ENCODE data around the gene AGBL5.

The AGBL5 gene

GRCh38 chr2:27027211-27027651 lies 24.2 kb upstream of the AGBL5 start:
- TF ChIP-seq CTCF (IDR thresholded peaks at IDR 0.05; ENCODE audit: borderline replicate concordance, control extremely low read depth, extremely low read depth, insufficient read depth, missing control alignments) = no peak
- DNase-seq (ENCODE audit: low spot score) = no peak
- in situ Hi-C loops (cut with MboI; ENCODE audit: low sequenced_read_pairs, unreplicated experiment) = no loop called here

DNA sequence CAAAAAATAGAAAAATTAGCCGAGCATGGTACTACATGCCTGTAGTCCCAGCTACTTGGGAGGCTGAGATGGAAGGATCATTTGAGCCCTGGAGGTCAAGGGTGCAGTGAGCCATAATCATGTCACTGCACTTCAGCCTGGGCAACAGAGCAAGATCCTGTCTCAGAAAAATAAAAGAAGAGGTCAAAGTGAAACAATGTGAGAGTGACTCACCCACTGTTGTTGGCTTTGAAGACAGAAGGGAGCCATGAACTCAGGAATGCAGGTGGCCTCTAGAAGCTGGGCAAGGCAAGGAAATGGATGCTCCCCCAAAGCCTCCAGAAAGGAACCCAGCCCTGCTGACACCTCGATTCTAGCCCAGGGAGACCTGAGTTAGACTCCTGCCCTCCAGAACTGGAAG lies 22.4 kb upstream of the AGBL5 start:
- TF ChIP-seq CTCF (IDR thresholded peaks at IDR 0.05; ENCODE audit: borderline replicate concordance, control extremely low read depth, extremely low read depth, insufficient read depth, missing control alignments) = no peak
- in situ Hi-C loops (cut with MboI; ENCODE audit: low sequenced_read_pairs, unreplicated experiment) = no loop called here
- DNase-seq (ENCODE audit: low spot score) = no peak

- in situ Hi-C loops (cut with MboI; ENCODE audit: low sequenced_read_pairs, unreplicated experiment) = no loop called here
- DNase-seq (ENCODE audit: low spot score) = peak; percentile 96
Measured at GRCh38 chr2:27032495-27033252, 18.8 kb upstream of the AGBL5 start, which contains the start of gene TMEM214. Gene TMEM214, plus strand, starts transcription at chr2:27032965. Its CDS starts 51 bp downstream, at chr2:27033016.

GRCh38 chr2:27033253-27033852 lies 18.1 kb upstream of the AGBL5 start:
- no peak for TF ChIP-seq CTCF (IDR thresholded peaks at IDR 0.05; ENCODE audit: borderline replicate concordance, control extremely low read depth, extremely low read depth, insufficient read depth, missing control alignments)
- in situ Hi-C loops (cut with MboI; ENCODE audit: low sequenced_read_pairs, unreplicated experiment) = no loop called here
- DNase-seq (ENCODE audit: low spot score) = no peak

More at GRCh38 chr2:27032495-27033252, 18.8 kb upstream of the AGBL5 start, which contains the start of gene TMEM214:
- TF ChIP-seq CTCF (IDR thresholded peaks at IDR 0.05; ENCODE audit: borderline replicate concordance, control extremely low read depth, extremely low read depth, insufficient read depth, missing control alignments) = no peak

- no peak for DNase-seq (ENCODE audit: low spot score)
Measured at GRCh38 chr2:27038012-27038411, 13.5 kb upstream of the AGBL5 start.

More at GRCh38 chr2:27038012-27038411, 13.5 kb upstream of the AGBL5 start:
- in situ Hi-C loops (cut with MboI; ENCODE audit: low sequenced_read_pairs, unreplicated experiment) = no loop called here
- TF ChIP-seq CTCF (IDR thresholded peaks at IDR 0.05; ENCODE audit: borderline replicate concordance, control extremely low read depth, extremely low read depth, insufficient read depth, missing control alignments) = no peak
